Spleen (tissue), 11 donors: Measurements from ENCODE around the gene CBX2. TPM values are rescaled to one million over a fixed set of nuclear protein-coding genes. Genes with fewer than 3 reads are reported as not detected.
A peak's percentile ranks its signal among the peaks of the same experiment; 100 is the strongest.

Source experiments
- DNase-seq: peaks from one replicate; pipeline ENCODE4 v3.0.0-alpha.2; 2020
- H3K27ac ChIP-seq, 8 donors: fragments of 200-600 bp; sonication (generic) in 7 of 8; 1 replicate in 4 of 8; 2 replicates in 4 of 8; pipeline versions ENCODE4 v1.5.0 to v1.8.0; 2016 to 2021; ENCODE audit warnings: inconsistent platforms in 4 of 8, mild to moderate bottlenecking in 4 of 8, moderate library complexity in 1 of 8
- H3K27me3 ChIP-seq, 7 donors: fragments of 200-600 bp; sonication (generic) in 6 of 7; replicated peaks in 1 of 7; 1 replicate in 4 of 7; 2 replicates in 3 of 7; pipeline versions ENCODE4 v1.5.0 to v1.8.0; 2016 to 2021; ENCODE audit warnings: inconsistent platforms in 3 of 7, mild to moderate bottlenecking in 1 of 7
- H3K36me3 ChIP-seq, 6 donors: fragments of 200-600 bp; sonication (generic) in 5 of 6; 1 replicate in 4 of 6; 2 replicates in 2 of 6; pipeline versions ENCODE4 v1.5.0 to v1.8.0; 2016 to 2021; ENCODE audit warnings: inconsistent platforms in 2 of 6
- H3K4me1 ChIP-seq, 6 donors: fragments of 200-600 bp; sonication (generic) in 5 of 6; 1 replicate in 3 of 6; 2 replicates in 3 of 6; pipeline versions ENCODE4 v1.5.0 to v1.8.0; 2016 to 2021; ENCODE audit warnings: inconsistent platforms in 3 of 6
- H3K4me3 ChIP-seq, 8 donors: fragments of 200-600 bp; sonication (generic) in 7 of 8; 1 replicate in 4 of 8; 2 replicates in 4 of 8; pipeline versions ENCODE4 v1.5.0 to v1.8.0; 2016 to 2021; ENCODE audit warnings: inconsistent platforms in 4 of 8, mild to moderate bottlenecking in 4 of 8, moderate library complexity in 2 of 8
- H3K9me3 ChIP-seq, 8 donors: fragments of 200-600 bp; sonication (generic) in 7 of 8; 1 replicate in 4 of 8; 2 replicates in 4 of 8; pipeline versions ENCODE4 v1.5.0 to v1.8.0; 2016 to 2021; ENCODE audit warnings: inconsistent platforms in 4 of 8
- CTCF ChIP-seq, 11 experiments: fragments of 200-600 bp in 7 of 11; fragments of 450-650 bp in 4 of 11; sonication (generic) in 4 of 11; IDR thresholded peaks in 8 of 11; conservative IDR thresholded peaks in 3 of 11; 1 replicate in 7 of 11; 2 replicates in 4 of 11; pipeline versions ENCODE4 v1.4.0 to v1.8.0; 2016 to 2021; ENCODE audit warnings: antibody characterized with exemption in 11 of 11, inconsistent platforms in 4 of 11, mild to moderate bottlenecking in 1 of 11
- POLR2A ChIP-seq, 3 donors: fragments of 450-650 bp; IDR thresholded peaks; one replicate each; pipeline ENCODE4 v1.5.1; 2017; ENCODE audit warnings: antibody characterized with exemption in 3 of 3, mild to moderate bottlenecking in 1 of 3
- POLR2AphosphoS5 ChIP-seq, 3 donors: sonication (generic); formaldehyde crosslinking; IDR thresholded peaks; one replicate each; pipeline ENCODE4 v1.5.1; 2017; ENCODE audit warnings: antibody characterized with exemption in 3 of 3
- WGBS, 5 donors: extraction: QIAGEN DNeasy Blood & Tissue Kit in 3 of 5; methylation state at CpG; one replicate each; pipeline versions ENCODE4 v1.1.5 to v1.1.7; 2013 to 2018; 5-methylcytosine and 5-hydroxymethylcytosine counted together
- intact Hi-C: fragments of 100-400 bp; cut with DNase I; formaldehyde crosslinking; loops from one replicate; pipeline ENCODE4 v1.15.0; 2023; ENCODE audit warnings: low total_unique reads
- polyA plus RNA-seq, 3 donors: library from polyadenylated mRNA; stranded (reverse); fragments of 200-250 nt; gene quantifications; one replicate each; pipeline ENCODE4 v1.2.1, GENCODE V29; 2013
- total RNA-seq, 7 donors: library from RNA; depleted of rRNA in 3 of 7; stranded (reverse); fragments of >200 nt in 3 of 7; fragmentation: NEBNext Ultra II Directional in 4 of 7; extraction: Animal tissue kit (Norgen Biotek cat#: 25700) in 4 of 7; gene quantifications; one replicate each; pipeline versions ENCODE4 v1.1.0 to v1.2.1, GENCODE V29; 2016 to 2021
- donor health status: healthy with polysubstance abuse.
- donor health status: DM: no; HTN: no; CAD: no; lungs with moderate emphysema.
- donor health status: DM: no; HTN: no; CAD: no.
- donor health status: Bipolar disorder and iron deficiency.
- donor health status: healthy.
- donor health status: DM: no; HTN: no; CAD: no.
- donor health status: DM: yes; HTN: yes; CAD: no.

CBX2 gene
- total and polyA plus RNA-seq, 10 donors, result 0.48 to 6.2 (median 3.3) TPM

- Histone ChIP-seq H3K9me3 (no peaks in the 10 kb centered on the region), H3K27ac (no peak overlapping the region), H3K36me3 (no peaks in the 10 kb centered on the region), H3K4me1 (peaks cover 3 to 22% (median 16%) of the 10 kb centered on the region in 6 donors), H3K4me3 (peak overlapping the region in 1 of 8 donors; percentile 43), H3K27me3 (peaks cover 0 to 85% (median 35%) of the 10 kb centered on the region in 7 donors)
- intact Hi-C loops, result loop anchor here (10.0 kb wide), 1 partner anchor 93 kb away; the partner anchor contains the start of gene CBX4
- TF ChIP-seq POLR2A (IDR thresholded peaks at IDR 0.05) (no peak), CTCF (IDR thresholded peaks at IDR 0.05 in 8 of 11, conservative IDR thresholded peaks at IDR 0.05 in 3 of 11) (no peak), POLR2AphosphoS5 (IDR thresholded peaks at IDR 0.05) (no peak)
- DNase-seq, result no peak
- WGBS, 5 donors, result 29 to 41% (median 40%) methylated on average over 8 to 10 of the region's 10 CpGs
These were observed 36.6 kb upstream of the CBX2 start for GRCh38 chr17:79741401-79741750.

- H3K4me1 ChIP-seq, result peaks cover 3 to 28% (median 19%) of the 10 kb centered on the region in 6 donors
- H3K27ac ChIP-seq, result no peak overlapping the region
- intact Hi-C loops, result loop anchor here (10.0 kb wide), 1 partner anchor 93 kb away; the partner anchor contains the start of gene CBX4
- TF ChIP-seq POLR2AphosphoS5 (IDR thresholded peaks at IDR 0.05), result peak in 2 of 3 donors; percentile 36 to 68
- no peak for TF ChIP-seq POLR2A (IDR thresholded peaks at IDR 0.05)
- peak; percentile 66 to 96 (median 91) for TF ChIP-seq CTCF (IDR thresholded peaks at IDR 0.05 in 8 of 11, conservative IDR thresholded peaks at IDR 0.05 in 3 of 11)
- H3K9me3 ChIP-seq, result no peaks in the 10 kb centered on the region
- WGBS, 5 donors, result 10 to 18% (median 13%) methylated on average over 30 to 53 of the region's 53 CpGs
- peak overlapping the region in 2 of 8 donors; percentile 14 to 43 for H3K4me3 ChIP-seq
- H3K27me3 ChIP-seq, result peaks cover 0 to 87% (median 41%) of the 10 kb centered on the region in 7 donors
- no peaks in the 10 kb centered on the region for H3K36me3 ChIP-seq
- DNase-seq, result peak; percentile 92
These were observed 36.0 kb upstream of the CBX2 start for GRCh38 chr17:79741751-79742588.

GRCh38 chr17:79742589-79742918 is 35.4 kb upstream of the CBX2 start:
- 84 to 100% (median 98%) methylated on average over 1 of the region's 1 CpG for WGBS, 5 donors
- H3K9me3 ChIP-seq, result no peaks in the 10 kb centered on the region
- H3K36me3 ChIP-seq, result no peaks in the 10 kb centered on the region
- H3K27ac ChIP-seq, result no peak overlapping the region
- intact Hi-C loops, result loop anchor here (10.0 kb wide), 1 partner anchor 92 kb away; the partner anchor contains the start of gene CBX4
- H3K4me1 ChIP-seq, result peaks cover 3 to 33% (median 22%) of the 10 kb centered on the region in 6 donors
- DNase-seq, result no peak
- H3K4me3 ChIP-seq, result no peak overlapping the region
- H3K27me3 ChIP-seq, result peaks cover 4 to 88% (median 47%) of the 10 kb centered on the region in 7 donors
- no peak for TF ChIP-seq CTCF (IDR thresholded peaks at IDR 0.05 in 8 of 11, conservative IDR thresholded peaks at IDR 0.05 in 3 of 11)
- no peak for TF ChIP-seq POLR2AphosphoS5 (IDR thresholded peaks at IDR 0.05)
- TF ChIP-seq POLR2A (IDR thresholded peaks at IDR 0.05), result no peak

GRCh38 chr17:79742951-79743476 is 34.9 kb upstream of the CBX2 start:
- Histone ChIP-seq H3K36me3 (no peaks in the 10 kb centered on the region), H3K4me3 (no peak overlapping the region), H3K27me3 (peaks cover 5 to 88% (median 51%) of the 10 kb centered on the region in 7 donors), H3K27ac (no peak overlapping the region), H3K9me3 (no peaks in the 10 kb centered on the region), H3K4me1 (peaks cover 3 to 38% (median 26%) of the 10 kb centered on the region in 6 donors)
- TF ChIP-seq POLR2AphosphoS5 (IDR thresholded peaks at IDR 0.05) (no peak), CTCF (IDR thresholded peaks at IDR 0.05 in 8 of 11, conservative IDR thresholded peaks at IDR 0.05 in 3 of 11) (no peak), POLR2A (IDR thresholded peaks at IDR 0.05) (no peak)
- intact Hi-C loops, result loop anchor here (10.0 kb wide), 1 partner anchor 92 kb away; the partner anchor contains the start of gene CBX4
- 91 to 98% (median 95%) methylated on average over 4 to 7 of the region's 7 CpGs for WGBS, 5 donors
- DNase-seq, result no peak
